ENCODE data around the gene CFAP97D1. TPM values are rescaled to one million over a fixed set of nuclear protein-coding genes. Genes with fewer than 3 reads are reported as not detected.

CFAP97D1 gene
- total RNA-seq = not detected

GRCh38 chr17:43780135-43780534, at the start of gene CFAP97D1:
Gene CFAP97D1, plus strand, starts transcription at chr17:43780435. Its CDS starts 28 bp downstream, at chr17:43780463.
- no peaks in the 10 kb centered on the region for H3K9me3 Mint-ChIP-seq
- ATAC-seq = no peak
- no peak for DNase-seq (ENCODE audit: low spot score in 2 of 2)
- H3K27ac Mint-ChIP-seq = no peak within 1 kb of the TSS
- H3K36me3 Mint-ChIP-seq = peaks cover 0 to 4% of the 10 kb centered on the region in 2 donors

- Mint-ChIP-seq H3K9me3 (no peaks in the 10 kb centered on the region), H3K27ac (no peak overlapping the region), H3K36me3 (no peaks in the 10 kb centered on the region)
- ATAC-seq (no peak), DNase-seq (ENCODE audit: low spot score in 2 of 2) (no peak)
These were observed 47.3 kb upstream of the CFAP97D1 start for GRCh38 chr17:43732958-43733357.

GRCh38 chr17:43733956-43734355, 46.3 kb upstream of the CFAP97D1 start:
- H3K9me3 Mint-ChIP-seq = no peaks in the 10 kb centered on the region
- H3K36me3 Mint-ChIP-seq = no peaks in the 10 kb centered on the region
- no peak overlapping the region for H3K27ac Mint-ChIP-seq
- no peak for ATAC-seq
- DNase-seq (ENCODE audit: low spot score in 2 of 2) = no peak

GRCh38 chr17:43734376-43734775, 45.9 kb upstream of the CFAP97D1 start:
- DNase-seq (ENCODE audit: low spot score in 2 of 2) (no peak), ATAC-seq (no peak)
- Mint-ChIP-seq H3K27ac (no peak overlapping the region), H3K36me3 (no peaks in the 10 kb centered on the region), H3K9me3 (no peaks in the 10 kb centered on the region)

- Mint-ChIP-seq H3K9me3 (no peaks in the 10 kb centered on the region), H3K27ac (no peak overlapping the region), H3K36me3 (no peaks in the 10 kb centered on the region)
- no peak for DNase-seq (ENCODE audit: low spot score in 2 of 2)
- no peak for ATAC-seq
These were observed 43.8 kb upstream of the CFAP97D1 start for GRCh38 chr17:43736389-43736788.

GRCh38 chr17:43737722-43738121, 42.5 kb upstream of the CFAP97D1 start:
- Mint-ChIP-seq H3K9me3 (no peaks in the 10 kb centered on the region), H3K27ac (no peak overlapping the region), H3K36me3 (no peaks in the 10 kb centered on the region)
- DNase-seq (ENCODE audit: low spot score in 2 of 2) (no peak), ATAC-seq (no peak)

GRCh38 chr17:43740541-43740940, 39.7 kb upstream of the CFAP97D1 start:
- Mint-ChIP-seq H3K27ac (no peak overlapping the region), H3K36me3 (no peaks in the 10 kb centered on the region), H3K9me3 (no peaks in the 10 kb centered on the region)
- DNase-seq (ENCODE audit: low spot score in 2 of 2) (no peak), ATAC-seq (no peak)

GRCh38 chr17:43741636-43742035, 38.6 kb upstream of the CFAP97D1 start:
- no peak overlapping the region for H3K27ac Mint-ChIP-seq
- H3K36me3 Mint-ChIP-seq = no peaks in the 10 kb centered on the region
- H3K9me3 Mint-ChIP-seq = no peaks in the 10 kb centered on the region
- DNase-seq (ENCODE audit: low spot score in 2 of 2) (no peak), ATAC-seq (no peak)

GRCh38 chr17:43745541-43745940, 34.7 kb upstream of the CFAP97D1 start:
- DNase-seq (ENCODE audit: low spot score in 2 of 2) = no peak
- Mint-ChIP-seq H3K27ac (no peak overlapping the region), H3K36me3 (no peaks in the 10 kb centered on the region), H3K9me3 (no peaks in the 10 kb centered on the region)
- no peak for ATAC-seq

- H3K9me3 Mint-ChIP-seq = no peaks in the 10 kb centered on the region
- DNase-seq (ENCODE audit: low spot score in 2 of 2) (no peak), ATAC-seq (no peak)
- H3K36me3 Mint-ChIP-seq = no peaks in the 10 kb centered on the region
- peak overlapping the region in 1 of 2 donors; percentile 44 for H3K27ac Mint-ChIP-seq
These were observed 30.1 kb upstream of the CFAP97D1 start for GRCh38 chr17:43750153-43750552.

GRCh38 chr17:43753493-43754129, 26.6 kb upstream of the CFAP97D1 start:
- no peak for DNase-seq (ENCODE audit: low spot score in 2 of 2)
- H3K36me3 Mint-ChIP-seq = no peaks in the 10 kb centered on the region
- no peaks in the 10 kb centered on the region for H3K9me3 Mint-ChIP-seq
- no peak overlapping the region for H3K27ac Mint-ChIP-seq
- peak in 1 of 2 donors; percentile 69 for ATAC-seq

- no peaks in the 10 kb centered on the region for H3K9me3 Mint-ChIP-seq
- DNase-seq (ENCODE audit: low spot score in 2 of 2) (no peak), ATAC-seq (no peak)
- H3K27ac Mint-ChIP-seq = no peak overlapping the region
- no peaks in the 10 kb centered on the region for H3K36me3 Mint-ChIP-seq
These were observed 25.3 kb upstream of the CFAP97D1 start for GRCh38 chr17:43754947-43755346.

- no peaks in the 10 kb centered on the region for H3K36me3 Mint-ChIP-seq
- DNase-seq (ENCODE audit: low spot score in 2 of 2) (peak in 1 of 2 donors; percentile 45), ATAC-seq (peak in 1 of 2 donors; percentile 51)
- H3K27ac Mint-ChIP-seq = no peak overlapping the region
- H3K9me3 Mint-ChIP-seq = no peaks in the 10 kb centered on the region
These were observed 24.8 kb upstream of the CFAP97D1 start for GRCh38 chr17:43755389-43755875.

- ATAC-seq = no peak
- no peak overlapping the region for H3K27ac Mint-ChIP-seq
- no peak for DNase-seq (ENCODE audit: low spot score in 2 of 2)
- no peaks in the 10 kb centered on the region for H3K36me3 Mint-ChIP-seq
- H3K9me3 Mint-ChIP-seq = no peaks in the 10 kb centered on the region
These were observed 24.0 kb upstream of the CFAP97D1 start for GRCh38 chr17:43756201-43756600.

- H3K9me3 Mint-ChIP-seq = no peaks in the 10 kb centered on the region
- DNase-seq (ENCODE audit: low spot score in 2 of 2) (no peak), ATAC-seq (no peak)
- no peak overlapping the region for H3K27ac Mint-ChIP-seq
- H3K36me3 Mint-ChIP-seq = no peaks in the 10 kb centered on the region
These were observed 23.0 kb upstream of the CFAP97D1 start for GRCh38 chr17:43757171-43757660.

GRCh38 chr17:43758086-43758485, 22.1 kb upstream of the CFAP97D1 start:
- ATAC-seq = no peak
- Mint-ChIP-seq H3K27ac (no peak overlapping the region), H3K9me3 (no peaks in the 10 kb centered on the region), H3K36me3 (no peaks in the 10 kb centered on the region)
- no peak for DNase-seq (ENCODE audit: low spot score in 2 of 2)

- Mint-ChIP-seq H3K9me3 (no peaks in the 10 kb centered on the region), H3K36me3 (no peaks in the 10 kb centered on the region), H3K27ac (peak within 1 kb of the TSS in 1 of 2 donors; percentile 22)
- ATAC-seq (no peak), DNase-seq (ENCODE audit: low spot score in 2 of 2) (no peak)
These were observed 21.6 kb upstream of the CFAP97D1 start, which contains the start of gene SOST for GRCh38 chr17:43758497-43759174. Gene SOST, minus strand, starts transcription at chr17:43758791. Its CDS starts 50 bp downstream, at chr17:43758741.

- no peak overlapping the region for H3K27ac Mint-ChIP-seq
- DNase-seq (ENCODE audit: low spot score in 2 of 2) = no peak
- no peak for ATAC-seq
- H3K9me3 Mint-ChIP-seq = no peaks in the 10 kb centered on the region
- H3K36me3 Mint-ChIP-seq = no peaks in the 10 kb centered on the region
These were observed 20.4 kb upstream of the CFAP97D1 start for GRCh38 chr17:43759836-43760235.

All from activated naive CD4-positive, alpha-beta T cell treated with anti-CD3 and anti-CD28 coated beads, Interleukin-2, amount 50 U/mL, for 72 hours (primary cell).